Neural crest cell (in vitro differentiated cells): Measurements from ENCODE around the gene TARBP1. TPM values are rescaled to one million over a fixed set of nuclear protein-coding genes. Genes with fewer than 3 reads are reported as not detected.

Source experiments
- DNase-seq: peaks from one replicate; pipeline ENCODE4 v3.0.0; 2021; ENCODE audit warnings: low read depth, mixed read lengths, low spot score
- H3K27ac Mint-ChIP-seq: one replicate; pipeline ENCODE4 v1.8.0; 2021; ENCODE audit warnings: mild to moderate bottlenecking, mixed read lengths; ENCODE audit not compliant: unreplicated experiment
- H3K27me3 Mint-ChIP-seq: 2 replicates; pipeline ENCODE4 v1.8.0; 2021; ENCODE audit warnings: low read depth, mild to moderate bottlenecking, mixed read lengths
- H3K36me3 Mint-ChIP-seq: 2 replicates; pipeline ENCODE4 v1.8.0; 2021; ENCODE audit warnings: low read depth, mild to moderate bottlenecking, mixed read lengths
- H3K4me1 Mint-ChIP-seq: 2 replicates; pipeline ENCODE4 v1.8.0; 2021; ENCODE audit warnings: mixed read lengths
- H3K4me3 Mint-ChIP-seq: one replicate; pipeline ENCODE4 v1.8.0; 2021; ENCODE audit warnings: mild to moderate bottlenecking, mixed read lengths
- H3K9me3 Mint-ChIP-seq: 2 replicates; pipeline ENCODE4 v1.8.0; 2021; ENCODE audit warnings: mixed read lengths
- total RNA-seq: library from RNA; stranded (reverse); gene quantifications from 2 replicates; pipeline ENCODE4 v1.2.1, GENCODE V29; 2021
- TF ChIP-seq, protein P1 (sequence below): fragments of 200-600 bp; sonication (generic); conservative IDR thresholded peaks from 2 replicates; pipeline ENCODE4 v1.5.0; 2021; ENCODE audit warnings: antibody characterized with exemption, mild to moderate bottlenecking

TARBP1 gene
- total RNA-seq, 1 donor from 2014 or later: 30.2 TPM

DNA sequence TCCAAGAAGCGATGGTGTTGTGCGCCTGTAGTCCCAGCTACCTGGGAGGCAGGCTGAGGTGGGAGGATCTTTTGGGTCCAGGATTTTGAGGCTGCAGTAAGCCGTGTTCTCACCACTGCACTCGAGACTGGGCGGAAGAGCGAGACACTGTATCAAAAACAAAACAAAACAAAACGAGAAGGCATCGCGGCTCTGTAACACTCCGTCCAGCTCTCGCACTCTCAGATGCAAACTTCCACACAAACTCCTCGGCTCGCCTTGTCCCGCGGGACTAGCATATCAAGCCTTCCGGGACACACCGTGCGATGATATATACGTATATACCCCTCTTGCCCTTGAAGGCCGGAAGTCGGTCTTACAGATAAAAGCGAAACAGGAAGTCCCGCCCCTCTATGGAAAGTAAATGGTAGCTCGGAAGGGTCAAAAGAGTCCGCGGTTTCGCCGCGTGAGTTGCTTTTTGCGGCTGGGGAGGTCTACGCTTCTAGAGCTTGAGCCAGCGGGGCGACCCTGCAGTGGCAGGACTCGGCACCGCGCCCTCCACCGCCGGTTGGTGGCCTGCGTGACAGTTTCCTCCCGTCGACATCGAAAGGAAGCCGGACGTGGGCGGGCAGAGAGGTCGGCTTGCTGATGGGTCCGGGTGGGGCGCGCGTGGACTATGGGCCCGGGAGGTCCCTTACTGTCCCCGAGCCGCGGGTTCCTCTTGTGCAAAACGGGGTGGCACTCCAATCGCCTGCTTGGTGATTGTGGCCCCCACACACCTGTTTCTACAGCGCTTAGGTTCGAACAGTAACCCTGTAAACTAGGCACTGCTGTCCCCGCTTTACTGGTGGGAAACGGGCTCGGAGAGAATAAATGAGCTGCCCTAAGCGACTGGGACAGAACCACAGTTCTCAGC, 105.7 kb downstream of the TARBP1 start, which contains the start of gene COA6:
COA6 (plus strand) TSS at position 393 of the 895 bp plus-strand sequence; CDS start at position 404, 11 bp downstream.
- H3K36me3 Mint-ChIP-seq: peaks cover 11% of the 10 kb centered on the region
- H3K27ac Mint-ChIP-seq: peak within 1 kb of the TSS; percentile 93
- H3K4me1 Mint-ChIP-seq: peaks cover 23% of the 10 kb centered on the region
- TF ChIP-seq, protein P1, sequence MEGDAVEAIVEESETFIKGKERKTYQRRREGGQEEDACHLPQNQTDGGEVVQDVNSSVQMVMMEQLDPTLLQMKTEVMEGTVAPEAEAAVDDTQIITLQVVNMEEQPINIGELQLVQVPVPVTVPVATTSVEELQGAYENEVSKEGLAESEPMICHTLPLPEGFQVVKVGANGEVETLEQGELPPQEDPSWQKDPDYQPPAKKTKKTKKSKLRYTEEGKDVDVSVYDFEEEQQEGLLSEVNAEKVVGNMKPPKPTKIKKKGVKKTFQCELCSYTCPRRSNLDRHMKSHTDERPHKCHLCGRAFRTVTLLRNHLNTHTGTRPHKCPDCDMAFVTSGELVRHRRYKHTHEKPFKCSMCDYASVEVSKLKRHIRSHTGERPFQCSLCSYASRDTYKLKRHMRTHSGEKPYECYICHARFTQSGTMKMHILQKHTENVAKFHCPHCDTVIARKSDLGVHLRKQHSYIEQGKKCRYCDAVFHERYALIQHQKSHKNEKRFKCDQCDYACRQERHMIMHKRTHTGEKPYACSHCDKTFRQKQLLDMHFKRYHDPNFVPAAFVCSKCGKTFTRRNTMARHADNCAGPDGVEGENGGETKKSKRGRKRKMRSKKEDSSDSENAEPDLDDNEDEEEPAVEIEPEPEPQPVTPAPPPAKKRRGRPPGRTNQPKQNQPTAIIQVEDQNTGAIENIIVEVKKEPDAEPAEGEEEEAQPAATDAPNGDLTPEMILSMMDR: peak; percentile 18
- no peaks in the 10 kb centered on the region for H3K9me3 Mint-ChIP-seq
- peak; percentile 84 for DNase-seq
- peak within 1 kb of the TSS; percentile 97 for H3K4me3 Mint-ChIP-seq
- H3K27me3 Mint-ChIP-seq: peaks cover 14% of the 10 kb centered on the region

DNA sequence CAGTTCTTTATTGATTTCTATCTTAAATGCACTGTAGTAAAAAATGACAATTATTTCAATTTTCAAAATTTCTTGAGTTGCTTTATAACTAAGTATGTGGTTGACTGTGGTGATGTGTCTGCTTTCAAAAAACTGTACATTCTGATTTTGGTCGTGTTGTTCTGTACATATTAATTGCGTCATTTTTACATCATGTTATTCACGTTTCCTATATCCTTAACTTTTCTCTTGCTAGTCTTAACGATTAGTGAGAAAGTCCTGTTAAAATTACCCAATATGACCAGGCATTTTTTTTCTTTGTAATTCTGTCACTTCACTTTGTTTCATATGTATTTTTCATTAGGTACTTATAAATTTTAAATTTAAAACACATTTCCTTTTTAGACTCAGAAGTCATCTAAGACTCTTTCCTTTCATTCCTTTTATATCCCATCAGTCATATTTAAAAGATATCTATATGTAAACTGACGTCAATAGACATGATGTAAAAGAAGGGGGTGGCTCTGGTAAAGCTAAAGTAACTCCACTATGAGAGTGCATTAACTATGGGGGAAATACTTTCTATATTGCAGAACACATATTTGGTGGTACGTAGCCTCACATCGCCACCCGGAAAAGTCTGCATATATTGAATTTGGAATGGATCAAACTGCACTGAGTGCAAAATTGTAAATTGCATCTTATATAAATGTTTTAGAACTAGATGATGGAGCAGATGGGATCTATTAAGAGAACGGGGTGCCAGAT, 106.8 kb downstream of the TARBP1 start:
- H3K27ac Mint-ChIP-seq: no peak overlapping the region
- no peak for DNase-seq
- peak overlapping the region; percentile 97 for H3K4me3 Mint-ChIP-seq
- peaks cover 18% of the 10 kb centered on the region for H3K27me3 Mint-ChIP-seq
- peaks cover 5% of the 10 kb centered on the region for H3K36me3 Mint-ChIP-seq
- peaks cover 23% of the 10 kb centered on the region for H3K4me1 Mint-ChIP-seq
- H3K9me3 Mint-ChIP-seq: no peaks in the 10 kb centered on the region
- TF ChIP-seq, protein P1: no peak

DNA sequence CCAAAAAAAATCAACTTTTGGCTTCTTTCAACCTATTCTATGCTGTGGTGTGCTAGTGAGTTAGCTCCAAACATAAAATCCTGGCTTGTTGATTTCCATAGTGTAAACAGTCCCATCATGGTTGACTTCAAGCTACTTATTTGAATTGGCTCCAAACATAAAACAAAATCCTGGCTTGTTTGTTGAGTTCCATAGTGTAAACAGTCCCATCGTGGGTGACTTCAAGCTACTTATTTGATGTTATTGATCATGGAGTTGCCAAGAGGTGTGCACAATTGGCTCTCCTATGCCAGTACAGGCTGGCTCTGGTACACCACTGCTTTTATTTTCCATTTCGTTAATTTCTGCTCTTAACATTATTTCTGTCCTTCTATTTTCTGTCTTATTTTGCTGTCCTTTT, 107.6 kb downstream of the TARBP1 start:
- H3K9me3 Mint-ChIP-seq: no peaks in the 10 kb centered on the region
- H3K27me3 Mint-ChIP-seq: peaks cover 18% of the 10 kb centered on the region
- H3K4me3 Mint-ChIP-seq: peak overlapping the region; percentile 97
- peaks cover 23% of the 10 kb centered on the region for H3K4me1 Mint-ChIP-seq
- H3K36me3 Mint-ChIP-seq: peaks cover 4% of the 10 kb centered on the region
- TF ChIP-seq, protein P1: no peak
- no peak overlapping the region for H3K27ac Mint-ChIP-seq
- no peak for DNase-seq

DNA sequence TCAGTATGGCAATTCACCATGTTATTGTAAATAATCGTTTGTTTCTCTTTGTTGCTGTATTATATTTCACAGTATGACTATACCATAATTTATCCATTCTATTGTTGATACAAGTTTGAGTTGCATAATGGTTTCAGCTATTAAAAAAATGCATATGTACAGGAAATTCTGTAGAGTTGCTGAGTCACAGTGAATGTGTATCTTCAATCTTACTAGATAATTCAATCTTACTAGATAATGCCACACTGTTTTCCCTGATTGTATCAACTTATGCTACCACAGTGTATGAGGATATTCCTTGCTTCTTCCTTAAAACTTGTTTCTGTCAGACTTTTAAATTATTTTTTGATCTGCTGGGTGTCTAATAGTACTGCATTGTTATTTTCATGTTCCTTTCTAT, 109.2 kb downstream of the TARBP1 start:
- TF ChIP-seq, protein P1: no peak
- Mint-ChIP-seq H3K27me3 (peaks cover 24% of the 10 kb centered on the region), H3K27ac (no peak overlapping the region), H3K4me3 (peak overlapping the region; percentile 25), H3K9me3 (no peaks in the 10 kb centered on the region), H3K36me3 (no peaks in the 10 kb centered on the region), H3K4me1 (peaks cover 23% of the 10 kb centered on the region)
- no peak for DNase-seq

DNA sequence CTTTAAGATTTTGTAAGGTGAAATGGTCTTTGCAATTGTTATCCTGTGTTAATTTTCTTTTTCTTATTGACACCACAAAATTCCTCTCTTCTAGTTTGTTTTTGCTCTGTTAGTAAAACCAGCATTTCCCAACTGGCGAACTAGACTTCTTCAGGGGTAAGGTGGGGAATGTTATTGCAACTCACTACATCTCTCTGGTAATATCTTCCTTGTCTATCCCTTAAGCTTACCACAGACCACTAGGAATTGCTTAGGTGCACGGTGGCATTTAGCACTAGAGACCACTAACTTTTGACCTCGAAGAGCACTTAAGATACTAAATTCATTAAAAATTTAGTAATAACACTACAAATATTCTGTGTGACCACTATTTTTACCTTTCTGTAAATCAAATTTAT, 109.9 kb downstream of the TARBP1 start:
- Mint-ChIP-seq H3K9me3 (no peaks in the 10 kb centered on the region), H3K27me3 (peaks cover 24% of the 10 kb centered on the region), H3K4me3 (no peak overlapping the region), H3K4me1 (peaks cover 16% of the 10 kb centered on the region), H3K36me3 (no peaks in the 10 kb centered on the region), H3K27ac (no peak overlapping the region)
- TF ChIP-seq, protein P1: no peak
- DNase-seq: no peak
